ENCODE results near the gene PCDH1.
A peak's percentile ranks its signal among the peaks of the same experiment; 100 is the strongest.
"Not testable (repeated sequence)": the region's sequence is repeated elsewhere in the genome, so short reads cannot be mapped to it uniquely, and the experiment has no call there.

PCDH1 gene

GRCh38 chr5:141878186-141878710 is at the start of gene PCDH1:
PCDH1 (minus strand) TSS chr5:141878410; CDS start chr5:141878262, 148 bp downstream.
- no peak for DNase-seq (ENCODE audit: low read depth)

- no peak for DNase-seq (ENCODE audit: low read depth)
These were observed 48.2 kb upstream of the PCDH1 start for GRCh38 chr5:141926434-141926833.

GRCh38 chr5:141923448-141924313 is 45.5 kb upstream of the PCDH1 start, which contains the start of gene DELE1:
DELE1 (plus strand) TSS chr5:141923871; CDS start chr5:141923942, 71 bp downstream.
- DNase-seq (ENCODE audit: low read depth), result peak; percentile 80

- DNase-seq (ENCODE audit: low read depth), result not testable (repeated sequence)
These were observed 44.7 kb upstream of the PCDH1 start for GRCh38 chr5:141922827-141923447.

- no peak for DNase-seq (ENCODE audit: low read depth)
These were observed 42.6 kb upstream of the PCDH1 start for GRCh38 chr5:141920771-141921170.

GRCh38 chr5:141919218-141920119 is 41.3 kb upstream of the PCDH1 start:
- no peak for DNase-seq (ENCODE audit: low read depth)

GRCh38 chr5:141917760-141918159 is 39.5 kb upstream of the PCDH1 start:
- no peak for DNase-seq (ENCODE audit: low read depth)

- DNase-seq (ENCODE audit: low read depth), result no peak
These were observed 38.3 kb upstream of the PCDH1 start for GRCh38 chr5:141916522-141916921.

- DNase-seq (ENCODE audit: low read depth), result no peak
These were observed 37.7 kb upstream of the PCDH1 start for GRCh38 chr5:141915881-141916336.

GRCh38 chr5:141914797-141915196 is 36.6 kb upstream of the PCDH1 start:
- DNase-seq (ENCODE audit: low read depth), result no peak

GRCh38 chr5:141914199-141914743 is 36.1 kb upstream of the PCDH1 start:
- DNase-seq (ENCODE audit: low read depth), result no peak

- no peak for DNase-seq (ENCODE audit: low read depth)
These were observed 35.5 kb upstream of the PCDH1 start for GRCh38 chr5:141913560-141914198.

- DNase-seq (ENCODE audit: low read depth), result peak; percentile 26
These were observed 32.1 kb upstream of the PCDH1 start for GRCh38 chr5:141910271-141910673.

- no peak for DNase-seq (ENCODE audit: low read depth)
These were observed 31.0 kb upstream of the PCDH1 start for GRCh38 chr5:141909212-141909611.

- peak; percentile 10 for DNase-seq (ENCODE audit: low read depth)
These were observed 30.6 kb upstream of the PCDH1 start for GRCh38 chr5:141908796-141909195.

- DNase-seq (ENCODE audit: low read depth), result no peak
These were observed 28.8 kb upstream of the PCDH1 start for GRCh38 chr5:141906972-141907371.

GRCh38 chr5:141906517-141906916 is 28.3 kb upstream of the PCDH1 start:
- DNase-seq (ENCODE audit: low read depth), result no peak

- no peak for DNase-seq (ENCODE audit: low read depth)
These were observed 26.3 kb upstream of the PCDH1 start for GRCh38 chr5:141904551-141904950.

- no peak for DNase-seq (ENCODE audit: low read depth)
These were observed 25.1 kb upstream of the PCDH1 start for GRCh38 chr5:141903261-141903660.

- DNase-seq (ENCODE audit: low read depth), result no peak
These were observed 24.0 kb upstream of the PCDH1 start for GRCh38 chr5:141902015-141902814.
